Stimulated activated CD4-positive, alpha-beta T cell treated with anti-CD3 and anti-CD28 coated beads, Interleukin-12 subunit alpha, Interleukin-12 subunit beta, amount 100 ng/mL, for 4 hours (primary cell): Measurements from ENCODE around the gene CDC20.
"Not testable (repeated sequence)": the region's sequence is repeated elsewhere in the genome, so short reads cannot be mapped to it uniquely, and the experiment has no call there.

ENCODE experiments used
- DNase-seq: peaks from one replicate; pipeline ENCODE4 v3.0.0-alpha.2; 2020

CDC20 gene

GRCh38 chr1:43386676-43387075 lies 27.9 kb downstream of the CDC20 start:
- DNase-seq: no peak

GRCh38 chr1:43387976-43388599 lies 29.3 kb downstream of the CDC20 start:
- DNase-seq: no peak

- no peak for DNase-seq
Observed at GRCh38 chr1:43388613-43389012, 29.8 kb downstream of the CDC20 start.

- DNase-seq: peak; percentile 88
Observed at GRCh38 chr1:43389326-43390313, 30.8 kb downstream of the CDC20 start, which contains the start of the genes MED8 and SZT2. Gene MED8 (minus strand): TSS chr1:43389800. CDS start chr1:43389764, 36 bp downstream. Gene SZT2 (plus strand): TSS chr1:43389899. CDS start chr1:43389969, 70 bp downstream.

- no peak for DNase-seq
Observed at GRCh38 chr1:43392702-43393101, 33.9 kb downstream of the CDC20 start.

- DNase-seq: no peak
Observed at GRCh38 chr1:43395523-43395922, 36.7 kb downstream of the CDC20 start.

GRCh38 chr1:43396059-43396458 lies 37.3 kb downstream of the CDC20 start:
- no peak for DNase-seq

- DNase-seq: no peak
Observed at GRCh38 chr1:43398227-43398626, 39.4 kb downstream of the CDC20 start.

- DNase-seq: not testable (repeated sequence)
Observed at GRCh38 chr1:43400441-43400840, 41.7 kb downstream of the CDC20 start.

GRCh38 chr1:43402089-43402865 lies 43.5 kb downstream of the CDC20 start:
- no peak for DNase-seq

- DNase-seq: no peak
Observed at GRCh38 chr1:43404353-43404752, 45.6 kb downstream of the CDC20 start.

GRCh38 chr1:43405219-43405875 lies 46.6 kb downstream of the CDC20 start:
- no peak for DNase-seq

- no peak for DNase-seq
Observed at GRCh38 chr1:43405876-43406234, 47.1 kb downstream of the CDC20 start.

GRCh38 chr1:43410571-43410970 lies 51.8 kb downstream of the CDC20 start:
- DNase-seq: no peak
